ENCODE results near the gene NR2F2.

NR2F2 gene

GRCh38 chr15:96330450-96331143 is at the start of gene NR2F2:
NR2F2 (plus strand) TSS chr15:96330700; CDS start chr15:96332106, 1,406 bp downstream.
- DNase-seq (ENCODE audit: low spot score): peak; percentile 97

DNA sequence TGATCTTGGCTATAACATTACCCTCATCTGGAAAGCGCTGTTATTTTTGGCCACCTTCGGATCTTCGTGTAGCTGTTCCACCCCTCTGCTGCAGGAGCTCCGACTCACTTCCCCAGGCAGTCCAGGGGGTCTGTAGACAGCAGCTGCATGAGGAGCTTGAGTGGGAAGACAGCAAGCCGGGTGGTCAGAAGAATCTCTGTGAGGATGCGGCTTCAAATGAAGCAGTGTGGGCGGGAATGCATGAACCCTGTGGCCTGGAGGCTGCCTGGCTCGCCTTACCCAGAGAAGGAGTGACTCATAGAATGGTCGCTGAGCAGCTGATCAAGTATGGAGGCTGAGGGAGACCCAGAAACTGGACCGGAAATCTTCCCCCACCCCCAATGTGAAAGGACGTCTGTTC is 45.2 kb upstream of the NR2F2 start:
- no peak for DNase-seq (ENCODE audit: low spot score)

DNA sequence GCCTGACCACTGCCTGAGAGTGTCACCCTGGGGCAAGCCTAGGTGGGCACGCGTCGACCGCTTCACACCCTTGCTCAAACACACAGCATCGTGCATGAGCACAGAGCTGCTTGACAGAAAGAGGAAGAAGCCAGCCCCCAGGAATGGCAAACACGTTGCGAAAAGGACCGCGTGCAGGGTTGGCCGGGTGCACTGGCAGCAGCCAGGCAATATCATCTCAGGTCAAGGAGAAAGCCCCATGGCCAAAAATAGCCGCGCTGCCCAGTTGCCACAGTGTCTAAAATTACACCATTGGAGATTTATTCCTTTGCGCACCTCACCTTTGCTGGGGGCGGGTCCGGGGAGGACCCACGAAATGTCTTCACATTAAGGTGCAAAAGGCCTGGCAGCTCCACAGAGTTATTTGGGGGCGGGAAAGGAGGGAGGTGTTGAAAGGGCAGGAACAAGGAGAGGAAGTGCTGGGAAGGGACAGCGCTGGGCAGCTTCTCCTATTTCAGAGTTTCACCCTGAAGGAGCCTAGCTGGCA is 44.7 kb upstream of the NR2F2 start:
- DNase-seq (ENCODE audit: low spot score): no peak

GRCh38 chr15:96290679-96291078 is 39.8 kb upstream of the NR2F2 start:
- no peak for DNase-seq (ENCODE audit: low spot score)

GRCh38 chr15:96292635-96293034 is 37.9 kb upstream of the NR2F2 start:
- no peak for DNase-seq (ENCODE audit: low spot score)

DNA sequence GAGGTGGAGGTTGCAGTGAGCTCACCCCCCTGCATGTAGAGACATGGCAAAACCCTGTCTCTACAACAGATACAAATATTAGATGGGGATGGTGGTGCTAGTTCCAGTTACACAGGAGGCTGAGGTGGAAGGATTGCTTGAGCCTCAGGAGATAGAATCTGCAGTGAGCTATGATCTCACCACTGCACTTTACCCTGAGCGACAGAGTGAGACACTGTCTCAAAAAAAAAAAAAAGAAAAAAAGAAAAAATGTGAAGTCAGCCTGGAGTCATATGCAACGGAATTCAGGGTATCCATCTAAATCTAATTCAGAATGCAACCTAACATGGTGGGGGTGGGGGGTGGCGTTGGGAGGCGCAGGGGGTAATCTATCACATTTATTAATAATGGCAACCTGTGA is 37.1 kb upstream of the NR2F2 start:
- no peak for DNase-seq (ENCODE audit: low spot score)

GRCh38 chr15:96294766-96295165 is 35.7 kb upstream of the NR2F2 start:
- DNase-seq (ENCODE audit: low spot score): no peak

- no peak for DNase-seq (ENCODE audit: low spot score)
These were observed 34.2 kb upstream of the NR2F2 start for GRCh38 chr15:96296264-96296663.

DNA sequence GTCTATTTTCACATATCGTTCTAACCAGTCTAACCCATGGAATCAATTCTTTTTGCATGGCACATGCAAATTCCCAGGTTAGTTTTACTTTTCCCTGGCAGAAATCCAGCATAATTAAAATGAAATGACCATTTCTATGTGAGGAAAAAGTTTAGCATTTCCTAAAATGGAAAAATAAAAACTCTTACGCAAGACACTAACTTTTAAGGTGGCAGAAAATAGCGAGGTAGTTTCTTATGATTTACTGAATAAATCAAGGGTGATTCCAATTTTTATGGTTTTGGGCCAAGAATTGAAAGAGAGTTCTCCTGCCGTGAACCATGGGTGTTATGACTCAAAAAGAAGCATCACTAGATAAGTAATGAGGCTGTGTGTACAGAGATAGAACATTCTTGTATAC is 32.7 kb upstream of the NR2F2 start:
- DNase-seq (ENCODE audit: low spot score): no peak

DNA sequence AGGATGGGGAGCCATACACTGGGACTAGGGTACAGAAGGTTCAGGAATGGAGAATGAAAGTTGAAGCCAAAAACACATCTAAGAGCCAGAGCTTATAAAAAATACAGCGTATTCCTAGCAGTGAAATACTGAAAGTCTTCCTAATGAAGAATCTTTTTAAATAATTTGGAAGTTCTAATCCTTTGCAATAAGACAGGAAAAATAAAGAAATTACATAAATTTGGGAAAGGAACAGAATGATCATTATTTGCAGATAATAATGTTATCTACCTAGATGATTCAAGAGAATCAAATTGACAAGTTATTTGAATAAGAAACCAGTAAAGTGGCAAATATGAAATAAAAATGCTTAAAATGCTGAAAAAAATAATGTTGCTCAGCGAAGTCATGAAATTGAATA is 32.3 kb upstream of the NR2F2 start:
- DNase-seq (ENCODE audit: low spot score): no peak

GRCh38 chr15:96300836-96301235 is 29.7 kb upstream of the NR2F2 start:
- no peak for DNase-seq (ENCODE audit: low spot score)

- DNase-seq (ENCODE audit: low spot score): no peak
These were observed 26.9 kb upstream of the NR2F2 start for GRCh38 chr15:96303503-96304056.

DNA sequence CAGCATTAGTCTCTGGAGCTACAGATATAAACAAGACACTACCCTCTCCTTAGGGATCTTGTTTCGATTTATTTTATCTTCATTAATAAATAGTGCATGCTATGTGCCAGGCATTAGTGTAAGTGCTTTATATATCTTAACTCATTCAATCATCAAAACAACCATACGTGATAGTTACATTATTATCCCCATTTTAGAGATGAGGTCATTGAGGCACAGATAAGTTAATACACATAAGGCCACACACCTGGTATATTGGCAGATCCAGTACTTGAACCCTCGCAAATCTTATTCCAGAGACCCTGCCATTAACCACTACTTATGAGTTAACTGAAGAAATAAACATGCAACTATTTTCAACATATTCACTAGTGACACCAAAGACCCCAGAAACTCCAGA is 25.7 kb upstream of the NR2F2 start:
- DNase-seq (ENCODE audit: low spot score): no peak

DNA sequence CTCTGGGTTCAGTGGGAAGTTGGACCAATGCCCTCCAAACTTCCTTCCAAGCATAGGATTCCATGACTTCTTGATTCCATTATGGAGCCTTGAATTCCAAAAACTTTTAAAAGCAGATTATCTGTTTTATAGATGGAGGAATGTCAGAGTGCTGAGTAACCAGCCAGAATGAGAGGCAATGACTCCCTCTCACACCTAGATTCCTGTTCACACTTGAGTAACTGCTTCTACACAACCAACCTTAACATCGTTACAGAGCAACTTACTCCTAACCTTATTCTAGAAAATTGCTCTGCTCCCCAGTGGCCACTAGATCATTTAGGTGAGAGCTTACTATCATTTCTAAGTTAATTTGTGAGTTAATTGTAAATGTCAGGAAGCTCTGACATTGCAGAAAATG is 24.2 kb upstream of the NR2F2 start:
- DNase-seq (ENCODE audit: low spot score): no peak

DNA sequence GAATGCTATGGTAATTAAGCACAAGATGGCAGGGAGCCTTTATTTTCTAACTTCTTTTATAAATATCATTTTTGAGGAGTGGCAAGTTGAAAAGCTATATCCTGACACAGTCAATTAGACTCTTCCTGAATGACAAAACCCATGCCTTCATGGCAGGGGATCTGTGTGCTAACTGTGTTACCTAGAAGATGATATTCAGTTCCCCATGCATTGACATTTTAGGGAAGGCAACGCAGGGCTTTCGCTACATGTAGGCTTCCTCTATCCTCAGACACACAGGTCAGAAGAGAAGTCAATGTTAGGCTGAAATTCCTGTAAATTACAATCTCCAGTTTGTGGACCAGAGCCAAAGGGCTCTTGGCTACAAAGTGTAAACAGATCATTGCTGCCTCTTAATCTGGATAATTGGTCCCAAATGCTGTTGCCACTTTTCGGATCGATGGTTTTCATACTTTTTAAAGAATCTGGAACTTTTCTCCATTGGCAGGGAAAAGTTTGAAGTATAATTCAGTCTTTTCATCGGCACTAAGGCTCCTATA is 22.6 kb upstream of the NR2F2 start:
- no peak for DNase-seq (ENCODE audit: low spot score)

GRCh38 chr15:96309143-96309660 is 21.3 kb upstream of the NR2F2 start:
- DNase-seq (ENCODE audit: low spot score): no peak

DNA sequence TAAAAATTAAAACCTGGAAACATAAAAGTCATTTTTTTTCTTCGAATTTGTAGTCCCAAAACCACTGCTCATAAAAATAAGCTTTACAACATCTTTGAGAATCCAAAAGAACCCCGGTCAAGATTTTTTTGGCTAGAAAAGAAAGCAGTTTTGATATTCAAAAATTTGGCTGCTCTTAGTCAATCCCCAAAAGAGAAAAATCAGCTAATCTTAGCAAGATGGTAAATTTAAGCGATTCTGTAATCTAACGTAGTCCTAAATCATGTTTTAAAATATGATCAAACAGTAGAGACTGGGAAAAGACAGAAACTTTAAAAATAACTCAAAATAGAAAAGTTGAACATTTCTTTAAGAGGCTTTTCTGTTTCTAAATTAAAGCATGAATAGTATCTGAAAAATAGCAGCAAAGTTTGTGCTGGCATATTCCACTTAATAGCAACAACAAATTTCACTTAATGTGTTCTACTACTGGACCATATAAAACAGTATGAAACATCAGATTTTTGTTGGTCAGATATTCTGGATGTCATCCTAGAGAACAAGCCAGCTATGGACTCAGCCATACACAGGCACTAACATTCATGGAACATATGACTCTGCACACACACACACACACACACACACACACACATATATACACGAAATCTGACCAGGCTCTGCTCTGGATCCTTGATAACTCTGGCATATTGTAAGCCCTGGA is 19.1 kb upstream of the NR2F2 start:
- DNase-seq (ENCODE audit: low spot score): no peak

DNA sequence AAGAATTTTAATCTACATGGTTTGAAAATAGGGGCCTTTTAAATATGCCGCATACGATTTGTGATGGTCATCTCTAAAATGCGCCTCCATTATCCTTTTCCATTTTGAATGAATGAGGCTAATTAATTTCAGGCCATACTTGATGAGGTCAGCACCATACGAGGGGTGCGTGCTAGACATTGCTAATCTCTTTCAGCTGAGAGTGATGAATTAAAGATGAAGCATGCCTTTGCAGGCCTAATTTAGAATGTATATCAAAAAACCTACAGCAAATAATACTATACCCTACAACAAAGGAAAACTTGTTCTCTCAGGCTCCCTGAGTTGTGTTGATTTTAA is 18.6 kb upstream of the NR2F2 start:
- no peak for DNase-seq (ENCODE audit: low spot score)

DNA sequence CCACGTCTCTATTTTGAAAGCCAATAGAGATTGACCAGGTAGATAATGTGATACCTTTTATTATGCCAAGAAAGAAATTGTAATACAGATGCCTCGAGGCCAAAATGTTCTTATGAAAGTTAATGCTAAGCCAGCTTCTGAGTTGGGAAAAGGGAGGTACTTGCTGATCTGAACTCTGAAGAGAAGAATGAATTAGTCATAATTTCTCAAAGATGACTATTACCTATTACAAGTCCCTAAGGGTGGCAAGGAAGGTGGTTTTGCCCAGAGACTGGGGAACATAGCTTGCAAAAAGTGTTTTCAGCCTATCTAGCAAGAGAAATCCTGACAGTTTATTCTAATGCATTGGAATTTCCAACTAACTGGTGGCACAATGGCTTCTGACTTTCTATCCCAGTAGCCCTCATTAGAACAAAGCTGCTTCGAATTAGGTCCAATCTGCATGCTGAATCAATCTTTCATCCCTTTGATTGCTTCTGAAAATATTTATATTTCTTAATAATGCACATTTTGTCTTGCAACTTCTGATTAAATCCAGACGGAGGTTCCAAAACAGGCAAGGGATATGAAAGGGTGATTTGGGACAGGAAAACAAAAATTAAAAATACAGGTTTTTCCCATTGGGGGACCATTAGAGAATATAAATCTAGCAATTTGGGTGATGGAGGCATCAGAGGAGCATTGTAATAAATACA is 17.7 kb upstream of the NR2F2 start:
- DNase-seq (ENCODE audit: low spot score): no peak

- no peak for DNase-seq (ENCODE audit: low spot score)
These were observed 16.0 kb upstream of the NR2F2 start for GRCh38 chr15:96314518-96314917.

DNA sequence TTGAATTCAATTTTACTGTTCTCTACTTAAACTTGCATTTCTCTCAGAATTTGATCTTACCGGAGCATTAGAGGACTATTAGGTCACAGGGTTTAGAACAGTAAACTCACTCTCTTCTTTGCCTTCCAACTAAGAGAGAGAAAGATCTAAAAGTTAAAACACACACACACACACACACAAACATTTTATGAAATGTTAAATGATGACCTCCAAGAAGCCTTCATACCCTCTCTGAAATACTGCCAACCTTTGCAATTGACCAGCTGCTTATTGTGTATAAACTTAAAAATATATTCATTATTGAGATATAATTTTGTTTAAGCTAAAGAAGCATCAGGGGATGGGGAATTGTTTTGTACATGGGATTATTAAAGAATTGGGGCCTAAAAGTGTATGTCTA is 15.5 kb upstream of the NR2F2 start:
- no peak for DNase-seq (ENCODE audit: low spot score)

DNA sequence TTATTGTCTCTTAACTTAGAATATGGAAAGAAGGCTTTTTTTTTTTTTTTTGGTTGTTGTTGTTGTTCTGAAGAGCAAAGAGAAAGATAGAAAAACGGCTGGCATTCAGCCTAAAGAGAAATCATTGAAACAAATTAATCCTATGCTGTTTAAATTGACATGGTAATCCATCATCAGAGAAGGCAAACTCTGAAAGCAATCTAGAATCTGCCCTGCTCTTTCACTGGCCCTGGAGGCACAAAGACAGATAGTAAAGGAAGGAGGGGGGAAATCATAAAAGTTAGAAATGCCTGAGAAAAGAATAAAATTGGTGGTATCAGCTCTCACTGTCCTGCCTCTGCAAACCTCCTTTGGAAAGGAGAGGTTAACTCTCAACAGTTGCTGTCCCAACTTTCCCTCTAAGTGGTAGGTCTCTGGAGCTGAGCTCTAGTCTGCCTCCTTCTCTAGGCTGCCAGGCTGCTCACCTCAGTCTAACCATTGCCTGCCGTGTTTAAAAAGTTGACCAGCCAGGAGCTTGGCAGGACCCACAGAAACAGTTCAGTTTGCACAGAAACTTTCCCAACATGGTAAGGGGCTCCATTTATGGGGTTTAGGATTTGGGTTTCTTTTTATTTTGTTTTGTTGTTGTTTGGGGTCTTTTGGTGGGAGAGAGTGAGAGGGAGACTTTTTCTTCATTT is 13.4 kb upstream of the NR2F2 start:
- DNase-seq (ENCODE audit: low spot score): no peak

Measured in RKO (cell line).